CD4-positive, alpha-beta T cell treated with Interleukin-2 at 100 ng/mL for 4 hours (primary cell): ENCODE measurements around the gene KCNA2.

Experiments used
- DNase-seq: peaks from one replicate; pipeline ENCODE4 v3.0.0-alpha.2; 2020; ENCODE audit warnings: low spot score

KCNA2 gene

DNA sequence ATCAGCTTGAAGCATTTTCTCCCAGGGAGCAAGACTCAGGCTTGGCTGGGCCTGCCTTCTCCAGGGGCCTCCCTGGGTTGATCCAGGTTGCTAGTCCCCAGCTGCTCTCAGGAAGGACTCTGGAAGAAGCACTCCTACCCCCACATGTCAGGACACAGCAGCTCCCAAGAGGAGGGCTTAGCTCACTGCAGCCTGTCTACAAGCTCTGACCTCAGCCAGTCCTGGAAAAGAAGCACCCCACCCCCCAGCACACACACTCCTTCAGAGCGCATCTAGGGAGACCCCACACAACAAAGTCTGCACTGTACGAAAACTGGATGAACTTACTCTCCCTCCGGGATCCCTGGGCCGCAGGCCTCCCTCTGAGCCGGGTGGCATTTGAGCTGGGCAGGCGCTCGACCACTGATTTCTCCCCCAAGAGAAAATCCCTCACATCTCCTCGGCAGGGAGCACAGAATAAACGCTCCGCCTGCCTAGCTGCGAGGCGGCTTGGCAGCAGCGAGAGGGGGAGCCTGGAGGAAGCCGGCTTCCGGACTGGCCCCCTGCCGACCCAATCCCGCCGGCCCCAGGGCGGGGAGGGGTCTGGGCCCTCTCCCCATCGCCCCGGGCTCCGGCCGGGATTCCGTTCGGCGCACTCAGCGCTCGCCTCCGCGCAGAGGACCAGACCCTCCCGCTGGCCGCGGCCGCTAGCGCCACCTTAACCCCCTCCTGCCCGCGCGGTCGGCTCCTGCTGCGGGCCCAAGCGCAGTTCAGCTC is at the start of gene KCNA2:
KCNA2 (minus strand) TSS at position 458 of the 756 bp plus-strand sequence. CDS start 1,576 bp downstream, outside the sequence.
- DNase-seq: no peak

DNA sequence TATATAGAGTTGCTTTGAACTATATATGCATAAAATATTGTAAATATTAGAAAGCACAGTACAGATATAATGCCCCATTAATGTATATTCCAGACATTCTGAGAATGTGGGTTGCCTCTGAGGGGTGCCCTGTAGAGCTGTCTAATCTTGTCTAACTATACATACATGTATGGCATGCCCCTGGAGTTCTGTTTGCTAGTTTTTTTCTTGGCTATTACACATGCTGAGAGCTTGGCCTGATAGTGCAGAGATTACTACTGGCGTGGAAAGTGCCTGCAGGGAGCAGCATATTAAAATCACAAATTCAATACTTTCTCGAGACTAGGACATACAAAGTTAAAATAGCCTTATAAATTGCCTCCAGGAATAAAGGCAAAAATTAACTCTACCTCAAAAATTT is 44.5 kb upstream of the KCNA2 start:
- DNase-seq: no peak

DNA sequence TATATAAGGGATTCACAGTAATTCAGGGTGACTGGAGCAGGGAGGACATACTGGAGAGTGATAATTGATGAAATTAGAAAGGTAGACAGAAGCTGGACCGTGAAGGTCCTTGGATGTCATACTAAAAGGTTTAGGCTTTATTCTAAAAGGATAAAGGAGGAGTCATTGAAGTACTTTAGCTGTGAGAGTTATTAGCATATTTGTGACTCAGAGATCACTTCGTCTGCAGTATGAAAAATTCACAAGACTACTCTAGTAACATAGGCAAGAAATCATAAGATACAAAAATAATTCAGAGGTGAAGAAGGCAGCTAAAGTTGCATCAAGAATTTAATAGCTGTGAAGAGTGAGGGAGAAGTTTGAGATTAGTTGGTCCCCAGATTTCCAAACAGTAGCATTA is 42.3 kb upstream of the KCNA2 start:
- no peak for DNase-seq

GRCh38 chr1:110647254-110647891 is 41.2 kb upstream of the KCNA2 start:
- DNase-seq: peak; percentile 75

DNA sequence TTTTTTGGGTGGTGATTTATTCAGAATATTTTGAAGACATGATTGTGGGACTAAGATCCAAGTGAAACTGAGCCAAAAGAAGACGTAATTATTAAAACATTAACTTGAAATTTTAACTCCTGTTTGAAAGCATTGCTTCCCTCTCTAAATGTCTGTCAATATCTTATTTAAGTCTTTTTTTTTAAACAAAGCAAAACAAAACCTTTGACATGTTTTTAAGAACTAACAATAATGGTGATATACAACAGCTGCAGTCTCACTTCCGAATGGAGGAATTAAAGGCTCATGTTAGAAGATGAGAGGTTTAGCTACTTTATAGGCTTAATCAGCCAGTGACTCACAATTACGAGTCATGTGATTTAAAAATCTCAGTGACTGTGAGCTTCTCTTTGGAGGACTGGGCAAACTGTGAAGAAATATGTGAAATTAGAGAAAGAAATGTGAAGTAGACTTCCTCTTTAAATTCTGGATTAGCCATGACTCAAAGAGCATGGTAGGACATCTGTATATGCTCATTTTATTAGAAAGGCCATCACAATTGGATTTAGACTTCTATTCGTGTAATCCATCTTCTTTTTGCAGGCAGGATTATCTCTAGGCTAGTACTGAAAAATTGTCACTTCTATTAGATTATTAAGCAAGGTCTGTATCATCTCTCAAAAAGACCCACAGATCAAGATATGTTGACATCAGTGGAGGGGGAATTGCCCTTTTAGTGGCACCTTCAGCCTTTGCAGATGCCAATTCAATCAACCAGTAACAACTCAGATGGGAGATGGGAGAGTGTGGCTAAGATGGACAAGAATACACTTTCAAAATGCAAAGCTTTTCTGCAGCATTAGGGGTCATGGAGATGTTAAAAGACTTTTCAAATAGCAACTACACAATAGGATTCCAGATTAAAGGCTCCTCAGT is 39.9 kb upstream of the KCNA2 start:
- DNase-seq: peak; percentile 67

DNA sequence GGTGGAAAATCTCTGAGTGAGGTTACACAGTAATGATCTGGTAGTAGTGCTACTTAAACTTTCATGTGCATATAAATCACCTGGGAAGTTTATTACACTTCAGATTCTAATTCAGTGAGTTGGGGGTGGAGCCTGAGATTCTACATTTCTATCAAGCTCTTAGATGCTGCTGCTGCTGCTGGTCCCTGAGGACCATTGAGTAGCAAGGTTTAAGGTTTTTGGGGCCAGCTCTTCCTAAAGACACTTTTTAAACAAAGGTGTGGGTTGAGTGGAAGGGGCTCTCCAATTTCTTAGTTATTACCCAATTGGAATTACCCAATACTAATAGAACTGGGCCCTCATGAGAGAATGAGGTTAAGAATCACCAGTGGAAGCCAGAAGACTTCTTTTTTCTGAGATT is 39.1 kb upstream of the KCNA2 start:
- no peak for DNase-seq

- DNase-seq: no peak
These were observed 37.8 kb upstream of the KCNA2 start for GRCh38 chr1:110643879-110644472.

DNA sequence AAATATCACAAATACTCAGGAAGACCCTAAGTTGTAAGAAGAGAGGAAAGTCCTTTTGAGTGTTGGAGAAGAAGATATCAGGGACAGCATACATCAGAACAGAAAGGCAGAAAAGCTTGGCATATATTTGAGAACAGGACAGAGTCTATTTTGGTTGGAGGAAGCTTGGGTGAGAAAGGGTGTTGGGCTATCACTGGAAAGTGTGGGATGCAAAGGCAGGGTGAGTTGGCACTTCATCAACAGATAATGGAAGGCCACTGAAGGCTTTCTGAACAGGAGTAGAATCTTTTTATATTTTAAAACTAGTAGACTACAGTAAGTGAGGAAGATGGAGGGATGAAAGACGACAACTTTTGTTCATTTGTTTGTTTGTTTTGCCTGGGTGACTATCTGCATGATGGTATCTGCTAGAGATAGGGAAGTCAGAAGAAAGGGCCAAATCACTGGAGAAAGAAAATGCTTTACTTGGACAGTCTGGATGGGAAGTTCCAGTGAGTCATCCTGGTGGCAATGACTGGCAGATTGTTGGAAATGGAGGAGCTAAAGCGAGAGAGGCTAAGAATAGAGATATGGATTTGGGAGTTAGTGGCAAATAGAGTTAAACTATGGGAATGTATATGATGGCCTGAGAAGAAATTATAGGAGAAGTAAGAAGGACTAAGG is 33.7 kb upstream of the KCNA2 start:
- no peak for DNase-seq

- no peak for DNase-seq
These were observed 32.4 kb upstream of the KCNA2 start for GRCh38 chr1:110638556-110638955.

- DNase-seq: no peak
These were observed 31.9 kb upstream of the KCNA2 start for GRCh38 chr1:110638058-110638457.

DNA sequence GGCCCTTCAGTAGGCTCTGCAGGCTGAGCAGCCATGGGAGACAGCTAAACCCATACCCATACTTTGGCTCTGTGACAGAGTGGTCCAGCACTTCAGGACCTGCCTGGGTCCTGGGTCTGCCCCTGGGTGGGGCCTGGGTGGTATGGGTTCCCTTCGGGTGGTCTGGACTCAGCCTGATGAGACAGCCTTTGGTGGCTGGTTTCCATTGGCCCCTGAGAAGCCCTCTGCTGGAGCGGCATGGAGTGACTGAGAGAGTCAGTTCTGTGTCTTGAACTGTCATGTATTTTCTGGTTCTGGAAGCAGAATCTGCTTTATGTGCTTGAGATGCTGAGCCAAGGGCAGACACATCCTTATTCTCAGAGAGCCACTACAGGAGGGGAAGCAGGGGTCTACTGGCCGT is 31.3 kb upstream of the KCNA2 start:
- no peak for DNase-seq

GRCh38 chr1:110636149-110636935 is 30.2 kb upstream of the KCNA2 start:
- DNase-seq: peak; percentile 55

- no peak for DNase-seq
These were observed 29.3 kb upstream of the KCNA2 start for GRCh38 chr1:110635434-110635833.

DNA sequence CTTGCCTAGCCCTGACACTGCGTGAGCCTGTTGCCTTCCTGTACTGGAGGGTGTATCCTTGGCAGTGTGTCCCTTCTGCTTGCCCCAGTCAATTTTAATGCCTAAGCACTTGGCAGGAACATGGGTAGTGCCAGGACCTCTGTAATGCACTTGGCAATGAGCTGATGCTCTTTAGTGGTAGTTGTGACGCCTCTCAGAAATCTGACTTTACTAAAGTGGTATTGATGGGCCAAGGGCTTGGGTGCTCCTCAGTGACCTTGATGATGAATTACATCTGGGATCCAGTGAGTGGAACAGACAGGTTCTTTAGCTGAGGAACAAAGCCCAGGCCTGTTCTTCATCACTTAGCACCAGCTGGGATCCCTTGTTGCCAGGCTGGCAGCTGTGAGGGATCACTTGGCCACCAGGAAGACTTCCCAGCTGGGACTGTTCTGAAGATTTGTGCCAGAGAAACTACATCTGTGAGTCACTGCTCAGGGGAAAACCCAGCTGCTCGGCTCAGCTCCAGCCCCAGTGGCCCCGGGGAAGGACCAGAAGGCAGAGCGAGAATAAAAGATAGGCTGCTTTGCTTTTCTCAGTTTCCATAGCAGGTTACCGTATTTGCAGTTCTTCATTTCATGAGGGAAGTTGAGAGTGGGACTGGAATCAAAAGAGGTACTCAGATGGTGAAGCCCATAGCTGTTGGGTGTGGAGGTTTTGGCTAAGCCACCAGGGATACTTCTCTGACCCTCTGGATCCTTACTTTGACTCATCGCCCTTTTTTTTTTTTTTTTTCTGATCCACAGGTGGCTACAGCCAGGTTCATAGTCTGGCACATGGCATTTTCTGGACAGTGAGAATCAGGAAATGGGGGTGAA is 28.5 kb upstream of the KCNA2 start:
- DNase-seq: peak; percentile 77

DNA sequence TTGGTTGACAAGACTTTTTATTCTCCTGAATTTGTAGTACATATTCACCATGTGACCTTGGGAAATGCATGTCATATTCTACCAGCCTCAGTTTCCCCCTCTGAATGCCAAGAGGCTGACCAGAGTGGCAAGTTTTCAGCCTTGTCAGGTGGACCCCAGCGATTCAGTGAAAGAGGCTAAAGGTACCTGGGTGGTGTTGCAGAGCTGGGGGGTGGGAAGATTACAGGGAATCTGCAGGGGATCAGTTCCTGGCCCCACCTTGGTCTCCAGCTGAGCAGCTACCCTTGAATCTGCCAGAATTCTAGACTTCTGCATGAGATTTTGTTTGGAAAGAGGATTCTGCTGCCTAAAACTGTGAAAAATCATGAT is 27.9 kb upstream of the KCNA2 start:
- DNase-seq: no peak

- no peak for DNase-seq
These were observed 27.5 kb upstream of the KCNA2 start for GRCh38 chr1:110633646-110634030.

DNA sequence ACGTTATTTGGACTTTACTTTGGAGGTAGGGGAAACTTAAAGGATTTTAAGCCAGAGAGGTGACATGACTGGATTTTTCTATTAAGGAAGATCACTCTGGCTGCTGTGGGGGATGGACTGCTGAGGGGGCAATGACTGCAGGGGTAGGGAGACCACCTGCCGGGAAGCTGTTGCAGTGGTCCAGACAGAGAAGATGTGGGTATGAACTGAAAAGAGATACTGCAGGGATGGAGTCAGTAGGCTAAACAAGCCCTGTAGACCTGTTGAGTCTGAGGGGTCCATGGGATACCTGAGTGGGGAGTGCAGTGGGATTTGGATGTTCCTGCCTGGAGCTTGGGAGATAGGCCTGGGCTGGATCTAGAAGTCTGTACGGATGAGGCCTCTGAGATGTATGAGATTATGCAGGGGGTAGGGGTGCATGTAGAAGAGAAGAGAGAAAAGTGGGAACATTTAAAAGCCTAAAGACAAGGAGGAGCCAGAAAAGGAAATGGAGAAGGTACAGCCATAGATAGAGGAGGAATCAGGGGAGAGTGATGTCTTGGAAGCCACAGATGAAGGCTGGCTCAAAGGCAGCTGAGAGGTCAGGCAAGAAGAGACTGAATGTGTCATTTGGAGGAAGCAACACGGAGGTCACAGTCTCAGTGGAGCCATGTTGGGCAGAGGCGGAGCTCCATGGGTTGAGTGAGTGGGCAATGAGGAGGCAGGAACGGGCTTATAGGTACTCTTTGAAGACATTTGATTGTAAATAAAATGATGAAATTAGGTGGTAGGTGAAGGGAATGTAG is 25.9 kb upstream of the KCNA2 start:
- DNase-seq: no peak

DNA sequence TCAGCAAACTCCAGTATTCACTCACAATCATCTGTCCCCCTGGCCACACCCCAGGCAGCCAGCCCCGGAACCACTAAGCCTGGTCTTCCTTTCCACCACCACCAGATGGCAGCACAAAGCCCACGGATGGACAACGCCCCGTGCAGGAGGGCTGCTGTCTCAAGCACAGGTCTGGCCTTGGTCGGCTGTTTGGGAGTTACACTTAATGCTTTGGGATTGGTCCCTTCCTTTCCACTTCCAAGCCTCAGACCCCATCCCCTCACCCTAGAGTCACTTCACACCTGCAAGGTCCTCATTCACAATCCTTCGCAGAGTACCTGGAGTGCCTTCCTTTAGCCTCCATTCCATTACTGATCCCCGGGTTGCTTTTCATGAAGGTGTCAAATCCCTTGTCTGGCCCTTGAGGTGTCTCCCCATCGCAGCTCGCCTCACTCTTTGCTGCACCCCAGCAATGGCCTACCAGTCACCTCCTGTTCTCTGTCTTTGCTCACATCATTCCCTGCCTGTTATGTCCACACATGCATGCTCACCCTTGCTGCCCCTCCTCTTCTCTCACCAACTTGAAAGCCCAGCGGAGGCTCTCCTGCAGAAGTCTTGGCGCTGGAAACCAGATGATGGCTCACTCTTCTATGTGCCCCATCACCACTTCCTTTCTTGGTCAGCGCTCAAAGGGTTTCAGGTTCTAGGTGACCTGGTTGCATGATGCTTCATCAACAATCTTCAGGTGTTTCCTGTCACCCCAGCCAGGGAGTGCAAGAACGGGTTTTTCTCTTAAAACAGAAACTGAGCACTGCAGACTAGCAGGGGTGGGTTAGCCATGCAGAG is 24.9 kb upstream of the KCNA2 start:
- peak; percentile 91 for DNase-seq
